Suprapubic skin (tissue), 4 donors: ENCODE measurements around the gene TIGAR. TPM values are rescaled to one million over a fixed set of nuclear protein-coding genes. Genes with fewer than 3 reads are reported as not detected.

Experiments used
- DNase-seq, 2 donors: peaks; one replicate each; pipeline ENCODE4 v3.0.0-alpha.2; 2019; ENCODE audit warnings: low spot score in 2 of 2
- H3K27ac ChIP-seq: fragments of 200-600 bp; sonication (generic); one replicate; pipeline ENCODE4 v1.5.1; 2019
- H3K27me3 ChIP-seq: fragments of 200-600 bp; sonication (generic); one replicate; pipeline ENCODE4 v1.5.1; 2019
- H3K36me3 ChIP-seq: fragments of 200-600 bp; sonication (generic); one replicate; pipeline ENCODE4 v1.5.1; 2019
- H3K4me1 ChIP-seq: fragments of 200-600 bp; sonication (generic); one replicate; pipeline ENCODE4 v1.5.1; 2019
- H3K4me3 ChIP-seq: fragments of 200-600 bp; sonication (generic); one replicate; pipeline ENCODE4 v1.5.1; 2019; ENCODE audit warnings: mild to moderate bottlenecking
- H3K9me3 ChIP-seq: fragments of 200-600 bp; sonication (generic); one replicate; pipeline ENCODE4 v1.5.1; 2019
- CTCF ChIP-seq, 2 donors: fragments of 200-600 bp in 1 of 2; fragments of 450-650 bp in 1 of 2; sonication (generic) in 1 of 2; IDR thresholded peaks; one replicate each; pipeline ENCODE4 v1.5.1; 2016 to 2019; ENCODE audit warnings: antibody characterized with exemption in 2 of 2, mild to moderate bottlenecking in 1 of 2, moderate library complexity in 1 of 2
- EP300 ChIP-seq: sonication (generic); formaldehyde crosslinking; IDR thresholded peaks from one replicate; pipeline ENCODE4 v1.6.1; 2017; ENCODE audit warnings: antibody characterized with exemption
- POLR2A ChIP-seq, 2 donors: fragments of 450-650 bp; IDR thresholded peaks; one replicate each; pipeline ENCODE4 v1.6.1; 2017; ENCODE audit warnings: antibody characterized with exemption in 2 of 2, mild to moderate bottlenecking in 2 of 2, moderate library complexity in 2 of 2
- POLR2AphosphoS5 ChIP-seq, 3 donors: sonication (generic); formaldehyde crosslinking; IDR thresholded peaks; one replicate each; pipeline ENCODE4 v1.6.1; 2017; ENCODE audit warnings: antibody characterized with exemption in 3 of 3
- WGBS: methylation state at CpG from one replicate; pipeline ENCODE4 v1.1.5; 2018; 5-methylcytosine and 5-hydroxymethylcytosine counted together
- total RNA-seq, 4 donors: library from RNA; depleted of rRNA; stranded (reverse); fragments of >200 nt; gene quantifications; one replicate each; pipeline ENCODE4 v1.1.0, GENCODE V29; 2016

The TIGAR gene
- total RNA-seq, 4 donors from 2014 or later = 1.3 to 6.6 (median 4.7) TPM

- Histone ChIP-seq H3K36me3 (no peaks in the 10 kb centered on the region), H3K4me3 (no peak overlapping the region), H3K27ac (no peak overlapping the region), H3K9me3 (no peaks in the 10 kb centered on the region), H3K4me1 (no peaks in the 10 kb centered on the region), H3K27me3 (no peaks in the 10 kb centered on the region)
- WGBS = 73% methylated on average over 4 of the region's 4 CpGs
- TF ChIP-seq POLR2AphosphoS5 (IDR thresholded peaks at IDR 0.05) (no peak), POLR2A (IDR thresholded peaks at IDR 0.05) (no peak), CTCF (IDR thresholded peaks at IDR 0.05) (no peak), EP300 (no peak)
- no peak for DNase-seq
These were observed 82.0 kb downstream of the TIGAR start for GRCh38 chr12:4402996-4403395.

Other genes with a start within 250 kb of the TIGAR start
- gene CCND2, start 47.5 kb upstream of the TIGAR start, total RNA-seq = 10 to 100 TPM; 46.4 to 88.8 (median 55.5) TPM
- not detected for gene FGF23, start 58.5 kb downstream of the TIGAR start, total RNA-seq
- gene FGF6, start 124.6 kb downstream of the TIGAR start, total RNA-seq = not detected
- 1 to 10 TPM; 1.6 to 6.6 (median 3.2) TPM for gene RAD51AP1, start 217.7 kb downstream of the TIGAR start, total RNA-seq
- gene DYRK4, start 241.0 kb downstream of the TIGAR start, total RNA-seq = 10 to 100 TPM; 16.7 to 31.3 (median 20.1) TPM